Heart left ventricle (tissue), 13 donors: ENCODE data around the gene NPM1.

ENCODE experiments used
- POLR2A ChIP-seq, 2 donors: fragments of 450-650 bp; IDR thresholded peaks; one replicate each; pipeline ENCODE4 v1.6.1; 2017; ENCODE audit warnings: antibody characterized with exemption in 2 of 2, mild to moderate bottlenecking in 2 of 2, moderate library complexity in 2 of 2
- TF ChIP-seq, protein P1 (sequence below), 12 donors: fragments of 200-600 bp; sonication (generic) in 4 of 12; IDR thresholded peaks; one replicate each; pipeline versions ENCODE4 v1.5.0 to v1.8.0; 2018 to 2022; ENCODE audit warnings: antibody characterized with exemption in 12 of 12, mild to moderate bottlenecking in 5 of 12
- donor health status: ischemic (EF 13 %, LVEDD 7.1; RV severe dilation, severe dysfunction).
- donor health status: DM: no; HTN: yes; CAD: no.
- donor health status: DM: no; HTN: no; CAD: no.
- donor health status: ischemic (EF 25% LVEDD 6.9; RV normal size, moderate dysfunction).
- donor health status: ischemic (EF 25% LVEDD 5.7; RV mildly dilated, moderate dysfunction).
- donor health status: ischemic (EF 35%, LVEDD 5.7; RV mildly dilated, moderate dysfunction).
- donor health status: nonischemic (EF 11% LVEDD 7.7; RV severe dilation, severe dysfunction).
- donor health status: DM: yes; HTN: yes; CAD: no.
- donor health status: PGD.
- donor health status: ischemic (EF 29% LVEDD 5.4; RV normal size, mild dysfunction).
- donor health status: nonischemic (EF 23%, LVEDD 6.1; RV moderate dilation, normal function).

DNA sequence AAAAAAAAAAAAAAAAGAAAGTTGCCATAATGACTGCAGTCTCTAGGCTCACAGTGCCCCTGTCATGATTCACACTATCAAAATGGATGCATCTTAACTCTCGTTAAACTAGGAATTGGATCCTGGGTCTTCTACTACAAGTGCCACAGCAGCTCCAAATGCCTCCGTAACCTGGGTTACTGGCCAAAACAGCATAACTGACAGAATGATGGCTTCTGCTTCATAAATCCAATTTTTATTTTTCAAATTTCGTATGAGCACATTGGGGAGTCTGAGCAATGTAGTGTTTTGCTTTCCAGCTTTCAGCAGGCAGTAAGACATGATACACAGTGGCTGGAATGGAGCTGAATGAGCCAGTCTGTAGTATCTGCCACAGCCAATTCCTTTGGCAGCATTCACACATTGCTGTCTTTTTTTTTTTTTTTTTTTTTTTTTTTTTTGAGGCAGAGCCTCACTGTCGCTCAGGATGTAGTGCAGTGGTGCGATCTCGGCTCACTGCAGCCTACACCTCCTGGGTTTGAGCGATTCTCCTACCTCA is 36.0 kb upstream of the NPM1 start:
- no peak for TF ChIP-seq POLR2A (IDR thresholded peaks at IDR 0.05)
- TF ChIP-seq, protein P1, sequence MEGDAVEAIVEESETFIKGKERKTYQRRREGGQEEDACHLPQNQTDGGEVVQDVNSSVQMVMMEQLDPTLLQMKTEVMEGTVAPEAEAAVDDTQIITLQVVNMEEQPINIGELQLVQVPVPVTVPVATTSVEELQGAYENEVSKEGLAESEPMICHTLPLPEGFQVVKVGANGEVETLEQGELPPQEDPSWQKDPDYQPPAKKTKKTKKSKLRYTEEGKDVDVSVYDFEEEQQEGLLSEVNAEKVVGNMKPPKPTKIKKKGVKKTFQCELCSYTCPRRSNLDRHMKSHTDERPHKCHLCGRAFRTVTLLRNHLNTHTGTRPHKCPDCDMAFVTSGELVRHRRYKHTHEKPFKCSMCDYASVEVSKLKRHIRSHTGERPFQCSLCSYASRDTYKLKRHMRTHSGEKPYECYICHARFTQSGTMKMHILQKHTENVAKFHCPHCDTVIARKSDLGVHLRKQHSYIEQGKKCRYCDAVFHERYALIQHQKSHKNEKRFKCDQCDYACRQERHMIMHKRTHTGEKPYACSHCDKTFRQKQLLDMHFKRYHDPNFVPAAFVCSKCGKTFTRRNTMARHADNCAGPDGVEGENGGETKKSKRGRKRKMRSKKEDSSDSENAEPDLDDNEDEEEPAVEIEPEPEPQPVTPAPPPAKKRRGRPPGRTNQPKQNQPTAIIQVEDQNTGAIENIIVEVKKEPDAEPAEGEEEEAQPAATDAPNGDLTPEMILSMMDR (IDR thresholded peaks at IDR 0.05), result no peak
